ENCODE measurements around the gene ANKRD28.
"Not testable (repeated sequence)": the region's sequence is repeated elsewhere in the genome, so short reads cannot be mapped to it uniquely, and the experiment has no call there.

The ANKRD28 gene

GRCh38 chr3:15633766-15634598 is 163.8 kb downstream of the ANKRD28 start:
- DNase-seq: no peak

- DNase-seq: no peak
These were observed 164.6 kb downstream of the ANKRD28 start for GRCh38 chr3:15633159-15633558.

GRCh38 chr3:15632212-15632580 is 165.6 kb downstream of the ANKRD28 start:
- DNase-seq: no peak

- DNase-seq: no peak
These were observed 166.2 kb downstream of the ANKRD28 start for GRCh38 chr3:15631426-15632211.

GRCh38 chr3:15630646-15631350 is 167.0 kb downstream of the ANKRD28 start:
- DNase-seq: no peak

GRCh38 chr3:15629860-15630597 is 167.8 kb downstream of the ANKRD28 start:
- DNase-seq: peak; percentile 28

- DNase-seq: no peak
These were observed 168.8 kb downstream of the ANKRD28 start for GRCh38 chr3:15628967-15629366.

GRCh38 chr3:15623535-15624440 is 174.0 kb downstream of the ANKRD28 start:
- DNase-seq: no peak

GRCh38 chr3:15619659-15620464 is 177.9 kb downstream of the ANKRD28 start:
- DNase-seq: not testable (repeated sequence)

Data from NCI-H510A (cell line).